SU-DHL-6 (cell line): ENCODE data around the gene STARD3.

Experiments
- H2AFZ ChIP-seq: fragments of 200-600 bp; sonication (generic); 2 replicates; pipeline ENCODE4 v1.6.1; 2014; ENCODE audit warnings: low read depth, mild to moderate bottlenecking, moderate library complexity, mixed read lengths, antibody characterized with exemption, low read length; ENCODE audit not compliant: severe bottlenecking
- H3F3A ChIP-seq: fragments of 200-600 bp; shearing (Covaris generic); 2 replicates; pipeline ENCODE4 v1.6.0; 2016; ENCODE audit warnings: antibody characterized with exemption, mild to moderate bottlenecking; ENCODE audit not compliant: insufficient read depth
- H3K27ac ChIP-seq: fragments of 200-600 bp; sonication (generic); 2 replicates; pipeline ENCODE4 v1.5.1; 2016; ENCODE audit warnings: low read depth, mild to moderate bottlenecking, low read length, moderate library complexity, mixed read lengths
- H3K27me3 ChIP-seq: fragments of 200-600 bp; sonication (generic), shearing (Covaris generic); 2 replicates; pipeline ENCODE4 v1.6.0; 2014; ENCODE audit warnings: mild to moderate bottlenecking, low read length
- H3K36me3 ChIP-seq: fragments of 200-600 bp; sonication (generic); 2 replicates; pipeline ENCODE4 v1.6.1; 2014; ENCODE audit warnings: mild to moderate bottlenecking, low read length, mixed read lengths
- H3K4me2 ChIP-seq: fragments of 300-600, 200-600 bp; shearing (Covaris generic), sonication (generic); 2 replicates; pipeline ENCODE4 v1.6.0; 2014; ENCODE audit warnings: low read length, low read depth, mild to moderate bottlenecking; ENCODE audit not compliant: poor library complexity, severe bottlenecking
- H3K4me3 ChIP-seq: fragments of 200-600 bp; sonication (generic); 2 replicates; pipeline ENCODE4 v1.5.1; 2014; ENCODE audit warnings: antibody characterized with exemption, low read length, mild to moderate bottlenecking, mixed read lengths; ENCODE audit not compliant: insufficient read depth, poor library complexity, severe bottlenecking
- H3K79me2 ChIP-seq: fragments of 200-600 bp; sonication (generic); 2 replicates; pipeline ENCODE4 v1.6.1; 2014; ENCODE audit warnings: mild to moderate bottlenecking, low read length, moderate library complexity; ENCODE audit not compliant: insufficient read depth
- H3K9ac ChIP-seq: fragments of 200-600 bp; sonication (generic); 2 replicates; pipeline ENCODE4 v1.7.0; 2014; ENCODE audit warnings: mild to moderate bottlenecking, low read length
- H3K9me2 ChIP-seq: fragments of 200-600 bp; sonication (generic); replicated peaks from 2 replicates; pipeline ENCODE4 v1.6.1; 2014; ENCODE audit warnings: low read length; ENCODE audit not compliant: insufficient read depth
- H3K9me3 ChIP-seq: fragments of 200-600 bp; sonication (generic); 2 replicates; pipeline ENCODE4 v1.6.1; 2014; ENCODE audit warnings: low read length, mixed read lengths; ENCODE audit not compliant: insufficient read depth
- H4K20me1 ChIP-seq: fragments of 200-600 bp; sonication (generic); 2 replicates; pipeline ENCODE4 v1.6.1; 2014; ENCODE audit warnings: low read depth, mild to moderate bottlenecking, antibody characterized with exemption, low read length, moderate library complexity, mixed read lengths
- CTCF ChIP-seq: fragments of 200-600 bp; sonication (generic); IDR thresholded peaks from one replicate; pipeline ENCODE4 v1.5.1; 2017; ENCODE audit warnings: antibody characterized with exemption, mild to moderate bottlenecking, low read length, moderate library complexity; ENCODE audit not compliant: insufficient read depth, poor library complexity, severe bottlenecking
- EZH2phosphoT487 ChIP-seq: fragments of 200-600 bp; sonication (generic), shearing (Covaris generic); conservative IDR thresholded peaks from 2 replicates; pipeline ENCODE4 v1.6.1; 2018; ENCODE audit warnings: mild to moderate bottlenecking, antibody characterized with exemption, low read length, moderate library complexity, mixed read lengths

Gene STARD3

GRCh38 chr17:39621523-39622379 lies 15.2 kb upstream of the STARD3 start:
- H3K27ac ChIP-seq = no peak overlapping the region
- H3F3A ChIP-seq = peaks cover 23% of the 10 kb centered on the region
- H3K9me2 ChIP-seq = no peaks in the 10 kb centered on the region
- peak overlapping the region; percentile 68 for H2AFZ ChIP-seq
- H3K27me3 ChIP-seq = no peaks in the 10 kb centered on the region
- no peaks in the 10 kb centered on the region for H3K36me3 ChIP-seq
- H3K9me3 ChIP-seq = no peaks in the 10 kb centered on the region
- peak overlapping the region; percentile 30; the same call in 1 of the 2 replicates for H3K9ac ChIP-seq
- TF ChIP-seq EZH2phosphoT487 (no peak), CTCF (peak; percentile 100)
- no peaks in the 10 kb centered on the region for H3K79me2 ChIP-seq
- no peak overlapping the region for H3K4me3 ChIP-seq
- no peaks in the 10 kb centered on the region for H4K20me1 ChIP-seq
- peak overlapping the region; percentile 44 for H3K4me2 ChIP-seq

- H3K27me3 ChIP-seq = no peaks in the 10 kb centered on the region
- no peak for TF ChIP-seq EZH2phosphoT487
- no peak for TF ChIP-seq CTCF
- no peaks in the 10 kb centered on the region for H3K9me3 ChIP-seq
- H3K9me2 ChIP-seq = no peaks in the 10 kb centered on the region
- peak overlapping the region; percentile 30; the same call in 1 of the 2 replicates for H3K9ac ChIP-seq
- no peaks in the 10 kb centered on the region for H3K36me3 ChIP-seq
- no peaks in the 10 kb centered on the region for H4K20me1 ChIP-seq
- peaks cover 15% of the 10 kb centered on the region; the same call in 1 of the 2 replicates for H3F3A ChIP-seq
- no peak overlapping the region for H3K27ac ChIP-seq
- peak overlapping the region; percentile 44 for H3K4me2 ChIP-seq
- peak overlapping the region; percentile 68 for H2AFZ ChIP-seq
- no peak overlapping the region for H3K4me3 ChIP-seq
- H3K79me2 ChIP-seq = no peaks in the 10 kb centered on the region
Observed at GRCh38 chr17:39622380-39623006, 14.5 kb upstream of the STARD3 start.

- H2AFZ ChIP-seq = no peak overlapping the region
- H3K4me3 ChIP-seq = no peak overlapping the region
- H3K36me3 ChIP-seq = no peaks in the 10 kb centered on the region
- H3K9me3 ChIP-seq = no peaks in the 10 kb centered on the region
- H3K27me3 ChIP-seq = no peaks in the 10 kb centered on the region
- no peaks in the 10 kb centered on the region for H4K20me1 ChIP-seq
- no peak overlapping the region; the same call in 1 of the 2 replicates for H3K9ac ChIP-seq
- H3K4me2 ChIP-seq = no peak overlapping the region
- no peaks in the 10 kb centered on the region for H3K79me2 ChIP-seq
- TF ChIP-seq CTCF (peak; percentile 93), EZH2phosphoT487 (no peak)
- H3K9me2 ChIP-seq = no peaks in the 10 kb centered on the region
- no peak overlapping the region for H3K27ac ChIP-seq
- peaks cover 11% of the 10 kb centered on the region; the same call in 1 of the 2 replicates for H3F3A ChIP-seq
Observed at GRCh38 chr17:39623356-39623950, 13.5 kb upstream of the STARD3 start.
